PC-3 (cell line): ENCODE results near the gene RGS10. TPM values are rescaled to one million over a fixed set of nuclear protein-coding genes. Genes with fewer than 3 reads are reported as not detected.

Experiments used
- ATAC-seq: fragments of 200-7000 bp; cut with Tn5 transposase; 2 replicates; pipeline ENCODE4 v1.9.1; 2020; ENCODE audit warnings: mild to moderate bottlenecking, moderate library complexity
- Bru-seq: library from RNA; stranded (reverse); fragments of 400-500 nt; gene quantifications from one replicate; lab custom pipeline; 2021; lab: Mats Ljungman, UMichigan
- BruChase-seq, 2 experiments: library from RNA; stranded (reverse); fragments of 400-500 nt; gene quantifications; one replicate each; lab custom pipeline; 2021; lab: Mats Ljungman, UMichigan
- BruUV-seq: library from RNA; stranded (reverse); fragments of 400-500 nt; replicated peaks from 2 replicates; lab custom pipeline; 2021; lab: Mats Ljungman, UMichigan
- CTCF ChIA-PET: fragments of 300-600 bp; sonication (Branson Sonifier 250); formaldehyde crosslinking; loops from one replicate; lab custom pipeline; 2022; ENCODE audit warnings: antibody characterized with exemption; lab: Charles Lee
- POLR2A ChIA-PET: fragments of 300-600 bp; sonication (Branson Sonifier 250); formaldehyde crosslinking; loops from one replicate; lab custom pipeline; 2022; ENCODE audit warnings: antibody characterized with exemption; ENCODE audit not compliant: unreplicated experiment; lab: Charles Lee
- DNase-seq: peaks from one replicate; pipeline ENCODE4 v3.0.0-alpha.2; 2015
- H2AFZ ChIP-seq: fragments of 300-600 bp; sonication (generic); 2 replicates; pipeline ENCODE4 v1.6.0; 2016; ENCODE audit warnings: antibody characterized with exemption, low read length
- H3F3A ChIP-seq: fragments of 300-600 bp; sonication (generic); one replicate; pipeline ENCODE4 v1.6.0; 2017; ENCODE audit warnings: antibody characterized with exemption, low read length, control low read depth, mild to moderate bottlenecking; ENCODE audit not compliant: unreplicated experiment
- H3K27ac ChIP-seq: fragments of 300-600 bp; sonication (generic); 2 replicates; pipeline ENCODE4 v1.5.1; 2016; ENCODE audit warnings: mild to moderate bottlenecking, low read length
- H3K27me3 ChIP-seq: fragments of 300-600 bp; sonication (generic); 2 replicates; pipeline ENCODE4 v1.6.1; 2016; ENCODE audit warnings: low read length, mixed read lengths
- H3K36me3 ChIP-seq: fragments of 300-600 bp; sonication (generic); 2 replicates; pipeline ENCODE4 v1.6.1; 2016; ENCODE audit warnings: low read depth, mixed run types, low read length, mixed read lengths
- H3K4me1 ChIP-seq: fragments of 300-600 bp; sonication (generic); 2 replicates; pipeline ENCODE4 v1.5.1; 2016; ENCODE audit warnings: low read length; ENCODE audit not compliant: insufficient read depth
- H3K4me2 ChIP-seq: fragments of 300-600 bp; sonication (generic); 2 replicates; pipeline ENCODE4 v1.6.0; 2016; ENCODE audit warnings: low read length
- H3K4me3 ChIP-seq: fragments of 300-600 bp; sonication (generic); 2 replicates; pipeline ENCODE4 v1.5.1; 2016; ENCODE audit warnings: mild to moderate bottlenecking, low read length, mixed read lengths
- H3K79me2 ChIP-seq: fragments of 300-600 bp; sonication (generic); 2 replicates; pipeline ENCODE4 v1.6.1; 2017; ENCODE audit warnings: low read length, mixed read lengths
- H3K9ac ChIP-seq: fragments of 300-600 bp; sonication (generic); 2 replicates; pipeline ENCODE4 v1.6.0; 2016; ENCODE audit warnings: mild to moderate bottlenecking, low read length
- H3K9me2 ChIP-seq: fragments of 300-600 bp; sonication (generic); replicated peaks from 2 replicates; pipeline ENCODE4 v1.6.1; 2016; ENCODE audit warnings: mixed run types, low read length, mixed read lengths
- H3K9me3 ChIP-seq: fragments of 300-600 bp; sonication (generic); 2 replicates; pipeline ENCODE4 v1.6.1; 2016; ENCODE audit warnings: low read length, mixed read lengths
- H4K20me1 ChIP-seq: fragments of 300-600 bp; sonication (generic); 2 replicates; pipeline ENCODE4 v1.6.1; 2016; ENCODE audit warnings: low read length, mixed read lengths
- EZH2 ChIP-seq: fragments of 300-600 bp; sonication (generic); IDR thresholded peaks from one replicate; pipeline ENCODE4 v1.6.1; 2017; ENCODE audit warnings: antibody characterized with exemption, mild to moderate bottlenecking, low read length; ENCODE audit not compliant: unreplicated experiment
- EZH2phosphoT487 ChIP-seq: fragments of 300-600 bp; sonication (generic); IDR thresholded peaks from 2 replicates; pipeline ENCODE4 v1.6.1; 2018; ENCODE audit warnings: mild to moderate bottlenecking, antibody characterized with exemption, low read length, borderline replicate concordance
- intact Hi-C: fragments of 100-400 bp; cut with micrococcal nuclease; formaldehyde crosslinking; loops from 2 replicates; pipeline ENCODE4 v1.9.0; 2023
- long read RNA-seq: library from polyadenylated mRNA; unstranded; transcript quantifications from one replicate; pipeline ENCODE4 v2.0.0, GENCODE V29; 2021; ENCODE audit not compliant: unreplicated experiment
- total RNA-seq: library from RNA; depleted of rRNA; stranded (reverse); fragments of >200 nt; gene quantifications from 2 replicates; pipeline ENCODE4 v1.2.3, GENCODE V29; 2014; rRNA removed
- TF ChIP-seq, protein P1 (sequence below): fragments of 300-600 bp; sonication (generic); conservative IDR thresholded peaks from 2 replicates; pipeline ENCODE4 v1.5.1; 2017; ENCODE audit warnings: antibody characterized with exemption, low read depth, mild to moderate bottlenecking, low read length

The RGS10 gene, protein sequence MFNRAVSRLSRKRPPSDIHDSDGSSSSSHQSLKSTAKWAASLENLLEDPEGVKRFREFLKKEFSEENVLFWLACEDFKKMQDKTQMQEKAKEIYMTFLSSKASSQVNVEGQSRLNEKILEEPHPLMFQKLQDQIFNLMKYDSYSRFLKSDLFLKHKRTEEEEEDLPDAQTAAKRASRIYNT
- total RNA-seq: 22.0 and 27.6 TPM in 2 replicates
- Bru-seq, nascent RNA: percentile 60 among the genes with signal in this experiment
- BruChase-seq, experiment 1, labeled RNA remaining after a 6-hour chase: percentile 55 among the genes with signal in this experiment
- percentile 57 among the genes with signal in this experiment for BruChase-seq, experiment 2, labeled RNA remaining after a 2-hour chase
- long read RNA-seq, transcript RGS10-202 (5 exons, 804 nt): major isoform, 32 of 36 reads
- long read RNA-seq, partial matches to known transcripts: 2 of 36 reads
- long read RNA-seq, other reads (novel, unspliced or antisense): 2 of 36 reads

DNA sequence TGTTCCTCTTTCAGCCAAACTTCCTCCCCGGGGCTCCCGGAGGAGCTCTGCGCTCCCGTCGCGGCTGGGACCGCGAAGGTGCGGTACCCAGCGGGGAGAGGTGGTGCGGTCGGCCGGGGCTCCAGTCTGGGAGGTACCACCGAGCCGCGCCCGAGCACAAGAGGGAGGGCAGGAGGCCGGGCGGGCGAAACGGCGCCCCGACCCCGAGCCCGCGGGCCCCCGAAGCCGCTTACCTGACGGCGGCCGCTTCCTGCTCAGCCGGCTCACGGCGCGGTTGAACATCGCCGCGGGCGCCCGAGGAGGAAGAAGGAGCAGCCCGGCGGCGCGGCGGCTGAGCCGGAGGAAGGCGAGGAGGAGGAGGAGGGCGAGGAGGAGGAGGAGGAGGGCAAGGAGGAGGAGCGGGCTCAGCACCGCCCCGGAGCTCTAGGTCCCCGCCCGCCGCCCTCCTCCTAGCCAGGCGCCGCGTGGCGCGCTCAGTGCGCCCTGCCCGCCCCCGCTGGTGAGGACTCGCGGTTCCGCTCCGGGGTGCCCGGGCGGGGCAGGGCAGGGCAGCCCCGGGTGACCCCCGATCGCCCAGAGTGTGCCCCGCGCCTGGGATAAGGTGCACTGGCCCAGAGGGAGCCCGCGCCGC is at the start of gene RGS10:
TSS of gene RGS10 (minus strand) at position 363 of the 631 bp plus-strand sequence. CDS start at position 282, 81 bp downstream.
- H3K9me3 ChIP-seq: no peaks in the 10 kb centered on the region
- ChIA-PET POLR2A (interaction anchor here (0.6 to 0.7 kb wide), 3 partner anchors 25 to 712 kb away, joined by 4 to 6 read pairs (median 4); no protein-coding TSS in a partner anchor), CTCF (interaction anchor here (0.6 to 1.0 kb wide), 4 partner anchors 26 to 1173 kb away, joined by 3 to 6 read pairs (median 3); no protein-coding TSS in a partner anchor)
- TF ChIP-seq EZH2phosphoT487 (no peak), EZH2 (no peak)
- TF ChIP-seq, protein P1, sequence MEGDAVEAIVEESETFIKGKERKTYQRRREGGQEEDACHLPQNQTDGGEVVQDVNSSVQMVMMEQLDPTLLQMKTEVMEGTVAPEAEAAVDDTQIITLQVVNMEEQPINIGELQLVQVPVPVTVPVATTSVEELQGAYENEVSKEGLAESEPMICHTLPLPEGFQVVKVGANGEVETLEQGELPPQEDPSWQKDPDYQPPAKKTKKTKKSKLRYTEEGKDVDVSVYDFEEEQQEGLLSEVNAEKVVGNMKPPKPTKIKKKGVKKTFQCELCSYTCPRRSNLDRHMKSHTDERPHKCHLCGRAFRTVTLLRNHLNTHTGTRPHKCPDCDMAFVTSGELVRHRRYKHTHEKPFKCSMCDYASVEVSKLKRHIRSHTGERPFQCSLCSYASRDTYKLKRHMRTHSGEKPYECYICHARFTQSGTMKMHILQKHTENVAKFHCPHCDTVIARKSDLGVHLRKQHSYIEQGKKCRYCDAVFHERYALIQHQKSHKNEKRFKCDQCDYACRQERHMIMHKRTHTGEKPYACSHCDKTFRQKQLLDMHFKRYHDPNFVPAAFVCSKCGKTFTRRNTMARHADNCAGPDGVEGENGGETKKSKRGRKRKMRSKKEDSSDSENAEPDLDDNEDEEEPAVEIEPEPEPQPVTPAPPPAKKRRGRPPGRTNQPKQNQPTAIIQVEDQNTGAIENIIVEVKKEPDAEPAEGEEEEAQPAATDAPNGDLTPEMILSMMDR: no peak
- no peaks in the 10 kb centered on the region for H3F3A ChIP-seq
- H3K79me2 ChIP-seq: peaks cover 49% of the 10 kb centered on the region
- peak within 1 kb of the TSS; percentile 67 for H3K9ac ChIP-seq
- intact Hi-C loops: loop anchor here (2.0 to 5.0 kb wide), 4 partner anchors 90 to 344 kb away; partner anchors contain the start of gene BAG3
- peaks cover 28% of the 10 kb centered on the region for H3K4me1 ChIP-seq
- 0 out of 2 replicates have a peak within 1 kb of the TSS, but pooled peaks have one; percentile 3 for H3K27ac ChIP-seq
- ATAC-seq (peak; percentile 78), DNase-seq (peak; percentile 67)
- H3K4me2 ChIP-seq: peak within 1 kb of the TSS; percentile 81
- no peaks in the 10 kb centered on the region for H3K36me3 ChIP-seq
- no peaks in the 10 kb centered on the region for H4K20me1 ChIP-seq
- H3K9me2 ChIP-seq: no peaks in the 10 kb centered on the region
- no TSS peak for BruUV-seq
- no peaks in the 10 kb centered on the region for H3K27me3 ChIP-seq
- H3K4me3 ChIP-seq: peak within 1 kb of the TSS; percentile 79
- peak within 1 kb of the TSS; percentile 84 for H2AFZ ChIP-seq

DNA sequence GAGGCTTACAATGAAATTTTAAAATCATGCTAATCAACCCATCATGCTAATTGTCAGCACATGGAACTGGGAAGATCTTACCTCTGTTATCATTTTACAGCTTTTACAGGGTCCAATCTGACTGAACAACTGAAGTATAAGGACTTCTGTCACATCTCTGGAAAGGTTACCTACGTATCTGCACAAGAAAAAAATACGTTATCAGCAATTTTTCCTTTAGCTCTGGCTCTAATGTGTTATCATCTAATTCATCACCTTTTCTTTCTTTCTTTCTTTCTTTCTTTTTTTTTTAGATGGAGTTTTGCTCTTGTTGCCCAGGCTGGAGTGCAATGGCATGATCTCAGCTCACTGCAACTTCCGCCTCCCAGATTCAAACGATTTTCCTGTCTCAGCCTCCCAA is 45.6 kb upstream of the RGS10 start:
- ATAC-seq: no peak
- Histone ChIP-seq H3K4me2 (no peak overlapping the region), H3K27ac (no peak overlapping the region), H3K4me1 (peaks cover 17% of the 10 kb centered on the region), H3K27me3 (no peaks in the 10 kb centered on the region), H3K36me3 (peaks cover 46% of the 10 kb centered on the region), H3F3A (no peaks in the 10 kb centered on the region), H3K79me2 (peaks cover 96% of the 10 kb centered on the region), H3K4me3 (no peak overlapping the region), H3K9me2 (no peaks in the 10 kb centered on the region), H3K9me3 (no peaks in the 10 kb centered on the region), H2AFZ (no peak overlapping the region), H3K9ac (no peak overlapping the region), H4K20me1 (peaks cover 53% of the 10 kb centered on the region)
- BruUV-seq: no TSS peak
- no peak for TF ChIP-seq EZH2phosphoT487
- TF ChIP-seq, protein P1: no peak
- no peak for TF ChIP-seq EZH2
- DNase-seq: no peak
- CTCF ChIA-PET: no interaction called here
- intact Hi-C loops: no loop called here
- POLR2A ChIA-PET: no interaction called here
